ACHN (cell line): Measurements from ENCODE around the gene NAALAD2.
"Not testable (repeated sequence)": the region's sequence is repeated elsewhere in the genome, so short reads cannot be mapped to it uniquely, and the experiment has no call there.

Experiments
- DNase-seq: peaks from one replicate; pipeline ENCODE4 v3.0.0-alpha.2; 2015
- in situ Hi-C: cut with HindIII; loops from 2 replicates; pipeline ENCODE4 v1.10.0; 2017; ENCODE audit warnings: low sequenced_read_pairs, low pct_ligation_motif_present, low pct_unique_long_range_greater_than_20kb

The NAALAD2 gene

DNA sequence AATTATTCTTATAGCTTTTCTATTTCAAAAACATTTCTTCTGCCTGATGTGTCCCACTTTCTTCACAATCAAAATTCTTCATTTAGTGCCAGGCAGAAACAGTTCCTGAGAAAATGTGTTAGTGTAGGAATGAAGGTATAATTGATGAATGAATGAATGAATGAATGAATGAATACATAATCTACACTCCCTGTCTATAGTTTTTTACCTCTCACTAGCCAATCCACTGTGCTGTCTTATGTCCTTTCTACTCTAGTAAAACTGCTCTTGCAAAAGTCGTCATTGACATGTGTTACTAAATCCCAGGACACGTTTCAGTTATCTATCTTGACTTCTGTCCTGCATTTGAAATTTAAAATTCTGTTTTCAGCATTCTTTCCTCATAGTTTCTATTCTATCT lies 45.5 kb downstream of the NAALAD2 start:
- DNase-seq, result no peak
- in situ Hi-C loops, result no loop called here

DNA sequence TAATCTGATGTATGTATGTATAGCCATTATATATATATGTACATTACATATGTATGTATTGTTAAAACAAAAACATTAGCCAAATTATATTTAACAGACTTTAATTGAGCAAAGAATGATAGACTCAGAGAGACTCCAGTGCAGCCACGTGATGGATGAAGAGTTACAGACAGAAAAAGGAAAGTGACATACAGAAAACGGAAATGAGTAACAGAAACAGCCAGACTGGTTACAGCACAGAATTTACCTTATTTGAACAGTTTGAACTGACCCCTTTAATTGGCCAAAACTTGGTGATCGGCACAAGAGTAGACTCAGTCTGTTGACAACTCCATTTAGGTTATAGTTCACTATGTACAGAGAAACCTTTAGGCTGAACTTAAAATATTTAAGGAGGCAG lies 53.4 kb downstream of the NAALAD2 start:
- no peak for DNase-seq
- in situ Hi-C loops, result no loop called here

DNA sequence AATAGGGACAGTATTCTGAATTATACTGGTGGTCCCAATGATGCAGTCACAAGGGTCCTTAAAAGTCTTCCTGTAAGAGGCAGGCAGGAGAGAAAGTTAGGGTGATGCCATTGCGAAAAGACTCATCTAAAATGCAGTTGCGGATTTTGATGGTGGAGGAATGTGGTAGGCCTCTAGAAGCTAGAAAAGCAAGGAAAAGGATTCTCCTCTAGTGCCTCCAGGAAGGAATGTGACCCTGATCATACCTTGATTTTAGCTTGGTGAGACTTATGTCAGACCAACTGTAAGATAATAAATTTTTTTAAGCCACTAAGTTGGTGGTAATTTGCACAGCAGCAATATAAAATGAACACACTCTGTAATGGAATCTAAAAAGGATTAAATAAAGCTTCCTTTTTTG lies 54.5 kb downstream of the NAALAD2 start:
- in situ Hi-C loops, result no loop called here
- DNase-seq, result no peak

DNA sequence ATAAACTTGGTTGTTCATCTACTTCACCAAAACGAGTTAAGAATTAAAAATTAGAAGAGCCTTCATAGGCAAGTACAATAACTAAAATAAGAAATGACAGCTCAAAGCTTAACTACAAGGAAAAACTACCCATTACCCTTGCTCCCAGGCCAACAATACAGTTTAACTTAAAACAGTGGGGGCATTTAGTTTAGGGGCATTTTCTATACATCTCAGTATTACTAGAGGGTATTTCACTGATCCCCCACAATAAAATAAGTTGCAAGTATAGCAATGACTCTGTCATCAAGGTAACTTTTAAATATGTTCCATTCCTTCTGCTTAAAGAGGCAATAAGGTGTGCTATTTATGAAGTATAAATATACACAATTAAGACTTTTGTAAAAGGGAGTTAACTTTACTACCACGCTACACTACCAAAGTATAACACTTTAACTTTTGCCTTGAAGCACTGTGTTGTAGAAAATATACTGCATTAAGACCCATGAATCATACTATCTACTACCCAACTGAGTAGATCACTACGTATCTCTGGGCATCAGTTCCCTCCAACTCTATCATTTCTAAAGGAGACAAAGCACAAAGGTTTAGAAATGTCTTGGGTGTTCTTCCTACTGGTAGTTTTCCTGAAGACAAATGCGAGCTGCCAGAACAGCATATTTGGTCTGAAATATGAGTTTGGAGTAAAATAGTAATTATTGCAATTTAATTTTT lies 58.6 kb downstream of the NAALAD2 start:
- no peak for DNase-seq
- in situ Hi-C loops, result no loop called here

DNA sequence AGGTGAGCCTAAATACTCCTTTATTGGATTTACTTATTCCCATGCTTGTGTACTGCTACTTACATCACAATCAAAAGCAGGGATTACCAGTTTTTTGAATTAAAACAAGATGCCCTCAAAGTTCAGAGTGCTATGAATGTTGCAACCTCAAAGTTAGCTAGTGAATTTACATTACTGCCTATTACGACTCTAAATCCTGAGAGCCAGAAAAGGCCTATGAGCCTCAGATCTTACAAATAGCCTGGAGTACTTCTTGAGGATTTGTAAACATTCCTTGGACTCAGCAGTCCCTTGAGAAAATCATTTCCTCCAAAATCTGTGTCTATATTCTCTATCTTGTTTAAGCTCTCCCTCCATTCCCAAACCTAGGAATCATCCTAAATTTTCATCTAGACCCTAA lies 62.9 kb downstream of the NAALAD2 start:
- in situ Hi-C loops, result no loop called here
- no peak for DNase-seq

DNA sequence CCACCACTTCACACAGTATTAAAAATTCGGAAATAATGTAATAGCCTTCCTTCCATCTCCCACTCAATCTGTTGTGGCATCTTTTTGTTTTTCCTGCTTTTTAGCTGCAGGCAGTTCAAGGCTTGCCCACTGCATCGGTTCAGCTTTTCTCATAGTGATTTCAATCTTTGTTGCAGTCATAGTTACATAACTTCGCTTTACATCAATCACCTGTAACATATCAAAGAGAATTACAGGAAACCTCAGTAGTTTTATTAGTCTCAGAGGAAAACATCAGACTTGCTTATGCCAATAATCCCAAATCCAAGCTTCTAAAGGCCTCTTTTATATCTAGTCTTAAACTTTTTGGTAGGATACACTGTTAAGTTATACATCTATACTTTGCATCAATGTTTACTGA lies 67.9 kb downstream of the NAALAD2 start:
- in situ Hi-C loops, result no loop called here
- no peak for DNase-seq

DNA sequence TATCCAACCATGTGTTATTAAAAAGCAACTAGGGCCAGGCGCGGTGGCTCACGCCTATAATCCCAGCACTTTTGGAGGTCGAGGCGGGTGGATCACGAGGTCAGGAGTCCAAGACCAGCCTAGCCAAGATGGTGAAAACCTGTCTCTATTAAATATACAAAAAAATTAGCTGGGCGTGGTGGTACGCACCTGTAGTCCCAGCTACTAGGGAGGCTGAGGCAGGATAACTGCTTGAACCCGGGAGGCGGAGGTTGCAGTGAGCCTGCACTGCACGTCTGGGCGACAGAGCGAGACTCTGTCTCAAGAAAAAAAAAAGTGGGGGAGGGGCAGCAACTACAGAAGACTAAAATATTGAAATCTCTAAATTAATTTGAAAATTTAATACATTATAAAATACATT lies 69.9 kb downstream of the NAALAD2 start:
- no peak for DNase-seq
- in situ Hi-C loops, result no loop called here

DNA sequence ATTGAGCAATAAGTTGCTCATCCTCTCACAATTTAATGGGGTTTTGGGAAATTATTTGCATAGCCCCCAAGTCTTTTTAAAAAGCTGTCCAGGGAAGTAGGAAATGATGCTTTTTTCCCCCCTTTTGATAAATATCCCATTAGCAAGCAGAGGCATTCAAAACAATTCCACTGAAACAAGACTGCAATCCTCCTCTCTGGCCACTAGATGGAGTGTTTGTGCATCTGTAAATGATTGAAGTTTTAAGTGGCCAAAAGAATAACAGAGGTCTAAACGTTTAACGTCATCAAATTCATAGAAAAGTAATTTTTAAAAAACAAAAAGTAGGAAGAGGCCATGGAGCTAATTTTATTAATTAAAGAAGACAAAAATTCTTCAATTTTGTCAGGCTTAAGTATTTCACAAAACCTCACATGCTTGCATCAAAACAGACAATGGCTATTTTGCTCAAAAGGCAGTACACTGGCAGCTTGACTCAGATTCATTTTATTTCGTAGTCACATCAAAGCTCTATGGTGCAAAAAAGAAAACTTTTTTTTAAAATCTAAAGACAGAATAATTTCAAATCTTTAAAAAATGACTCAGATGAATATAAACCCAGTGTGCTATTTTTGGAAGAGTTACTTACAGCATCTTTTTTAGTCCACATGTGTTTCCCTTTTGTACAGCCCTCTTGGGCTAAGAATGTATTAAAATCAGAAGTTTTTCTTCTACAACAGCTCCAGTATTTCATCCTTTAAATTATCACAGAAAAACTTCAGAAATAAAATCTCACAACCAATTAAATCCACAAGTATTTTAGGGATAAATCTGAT lies 70.6 kb downstream of the NAALAD2 start:
- in situ Hi-C loops, result no loop called here
- DNase-seq, result peak; percentile 62

DNA sequence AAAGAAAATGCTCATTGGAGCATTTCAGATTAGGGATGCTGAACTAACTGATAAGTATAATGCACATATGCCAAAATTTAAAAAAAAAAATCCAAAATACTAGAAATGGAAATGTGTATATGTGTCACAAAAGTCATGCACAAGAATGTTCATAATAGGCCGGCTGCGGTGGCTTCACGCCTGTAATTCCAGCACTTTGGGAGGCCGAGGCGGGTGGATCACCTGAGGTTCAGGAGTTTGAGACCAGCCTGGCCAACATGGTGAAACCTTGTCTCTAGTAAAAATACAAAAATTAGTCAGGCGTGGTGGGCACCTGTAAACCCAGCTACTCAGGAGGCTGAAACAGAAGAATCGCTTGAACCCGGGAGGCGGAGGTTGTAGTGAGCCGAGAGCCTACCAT lies 73.5 kb downstream of the NAALAD2 start:
- in situ Hi-C loops, DNase-seq: not testable (repeated sequence)

DNA sequence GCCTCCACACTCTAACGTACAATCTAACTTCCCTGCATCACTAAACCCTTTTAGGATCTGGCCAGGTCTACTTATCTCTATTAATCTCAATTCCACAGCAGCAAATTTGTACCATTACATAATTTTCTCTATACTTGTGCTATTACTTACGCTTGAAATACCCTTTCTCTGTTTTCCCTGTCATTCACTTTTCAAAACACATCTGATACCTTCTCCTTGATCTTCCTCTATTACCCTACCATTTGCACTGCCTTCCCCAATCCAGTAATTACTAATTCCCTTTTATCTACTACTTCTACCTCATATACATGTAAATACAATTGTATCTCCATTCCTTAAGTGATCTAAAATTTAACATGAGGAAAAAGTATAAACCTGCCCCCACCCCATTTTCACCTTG lies 74.4 kb downstream of the NAALAD2 start:
- no peak for DNase-seq
- in situ Hi-C loops, result no loop called here

DNA sequence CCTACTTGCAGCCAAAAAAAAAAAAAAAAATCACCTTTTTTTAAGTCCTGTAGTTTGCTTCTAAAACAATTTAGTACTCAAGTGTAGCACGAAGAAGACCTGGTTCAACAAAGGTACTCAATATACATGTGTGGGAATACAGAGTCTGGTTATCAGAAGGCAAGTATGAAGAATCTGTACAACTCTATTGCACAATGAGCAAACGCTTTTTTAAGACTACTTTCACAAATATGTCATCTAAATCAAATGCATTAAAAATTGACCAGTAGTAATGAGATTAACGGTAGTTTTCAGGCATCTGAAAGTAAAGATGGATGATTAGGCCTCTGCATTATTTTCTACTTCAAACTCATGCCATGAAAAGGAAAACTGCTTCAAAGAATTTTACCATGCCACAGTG lies 78.9 kb downstream of the NAALAD2 start:
- DNase-seq, result no peak
- in situ Hi-C loops, result no loop called here

DNA sequence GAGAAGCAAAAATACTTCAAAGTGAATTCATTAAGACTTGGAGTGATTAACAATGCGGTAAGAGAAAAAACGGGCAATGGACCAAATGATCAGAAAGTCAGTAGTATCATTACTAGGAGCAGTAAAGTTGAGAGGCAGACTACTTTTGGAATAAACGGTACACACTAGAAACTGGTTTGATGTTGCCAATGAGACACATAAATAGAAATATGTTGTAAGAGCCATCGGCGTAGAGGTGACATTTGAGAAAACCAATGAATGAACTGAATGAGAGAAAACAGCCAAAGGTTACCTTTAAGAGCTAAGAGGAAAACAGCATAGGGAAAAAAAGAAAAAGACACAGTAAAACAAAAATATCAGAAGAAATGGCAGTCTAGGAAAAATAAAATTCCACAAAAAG lies 82.1 kb downstream of the NAALAD2 start:
- in situ Hi-C loops, result no loop called here
- no peak for DNase-seq

DNA sequence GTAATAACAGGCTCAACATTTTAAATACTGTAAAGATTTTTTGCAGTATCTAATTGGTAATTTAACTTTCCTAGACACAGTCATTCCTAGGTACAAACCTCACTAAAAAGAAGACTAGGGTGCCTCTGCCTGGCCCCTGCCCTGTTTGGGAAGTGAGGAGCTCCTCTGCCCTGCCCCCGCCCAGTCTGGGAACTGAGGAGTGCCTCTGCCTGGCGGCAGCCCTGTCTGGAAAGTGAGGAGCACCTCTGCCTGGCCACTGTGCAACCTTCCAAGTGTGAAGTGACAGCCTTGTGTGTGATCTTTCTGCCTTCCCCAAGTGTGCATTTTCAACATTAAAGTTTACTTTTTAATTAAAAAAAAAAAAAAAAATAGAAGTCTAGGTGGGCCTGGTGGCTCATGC lies 84.1 kb downstream of the NAALAD2 start:
- in situ Hi-C loops, result no loop called here
- DNase-seq, result no peak

DNA sequence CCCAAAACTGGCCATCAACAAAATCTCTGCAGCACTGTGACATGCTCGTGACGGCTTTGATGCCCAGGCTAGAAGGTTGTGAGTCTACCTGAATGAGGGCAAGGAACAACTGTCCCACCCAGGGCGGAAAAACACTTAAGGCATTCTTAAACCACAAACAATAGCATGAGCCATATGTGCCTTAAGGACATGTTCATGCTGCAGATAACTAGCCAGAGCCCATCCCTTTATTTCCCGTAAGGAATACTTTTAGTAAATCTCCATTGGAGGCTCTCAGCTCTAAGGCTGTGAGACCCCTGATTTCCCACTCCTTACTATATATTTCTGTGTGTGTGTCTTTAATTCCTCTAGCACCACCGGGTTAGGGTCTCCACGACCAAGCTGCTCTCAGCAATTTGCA lies 85.0 kb downstream of the NAALAD2 start:
- no peak for DNase-seq
- in situ Hi-C loops, result no loop called here

DNA sequence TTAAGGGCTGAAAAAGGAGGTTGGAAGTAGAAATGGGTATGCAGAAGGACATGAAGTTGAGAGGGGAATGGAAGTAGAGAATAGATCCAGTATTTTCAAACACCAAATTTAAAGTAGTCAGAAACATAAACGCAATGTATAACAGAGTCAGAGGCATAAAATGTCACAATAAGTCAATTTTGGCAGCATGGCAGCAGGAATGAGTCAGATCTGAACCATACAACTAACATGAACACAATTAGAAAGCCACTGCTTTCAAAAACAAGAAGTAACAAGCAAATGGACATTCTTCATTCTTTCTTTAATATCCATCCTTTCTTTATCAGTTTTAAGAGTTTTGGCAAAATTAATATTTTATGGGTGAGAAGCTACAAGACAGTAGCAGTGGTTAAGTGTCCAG lies 85.9 kb downstream of the NAALAD2 start:
- no peak for DNase-seq
- in situ Hi-C loops, result no loop called here

DNA sequence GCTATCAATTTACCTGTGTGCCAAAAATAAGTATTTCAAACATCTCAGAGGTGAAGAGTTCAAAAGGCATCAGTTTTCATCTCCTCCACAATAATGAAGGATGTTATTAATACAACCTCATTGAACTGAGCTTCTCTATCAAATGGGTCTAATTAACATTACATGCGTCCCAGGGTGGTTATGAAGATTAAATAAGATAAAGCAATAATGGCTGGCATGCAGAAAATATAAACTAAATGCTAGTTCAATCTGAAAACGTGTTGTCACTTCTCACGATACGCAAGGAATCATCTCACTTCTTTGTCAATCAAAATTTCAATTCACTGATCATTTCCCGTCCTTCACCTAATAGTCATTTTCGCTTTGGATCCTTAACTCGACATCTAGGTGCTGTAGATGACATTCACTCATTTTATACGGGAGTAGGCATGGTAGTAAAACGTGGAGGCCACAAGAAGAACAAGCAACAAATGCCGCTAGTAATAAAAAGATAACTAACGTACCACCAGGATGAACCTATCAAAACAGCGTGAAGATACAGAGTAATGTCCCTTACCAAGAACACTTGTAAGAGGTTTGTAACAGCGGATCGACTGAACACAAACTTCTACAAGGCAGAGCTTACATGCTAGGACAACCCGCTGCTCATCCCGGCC lies 87.5 kb downstream of the NAALAD2 start:
- in situ Hi-C loops, result no loop called here
- DNase-seq, result peak; percentile 19

DNA sequence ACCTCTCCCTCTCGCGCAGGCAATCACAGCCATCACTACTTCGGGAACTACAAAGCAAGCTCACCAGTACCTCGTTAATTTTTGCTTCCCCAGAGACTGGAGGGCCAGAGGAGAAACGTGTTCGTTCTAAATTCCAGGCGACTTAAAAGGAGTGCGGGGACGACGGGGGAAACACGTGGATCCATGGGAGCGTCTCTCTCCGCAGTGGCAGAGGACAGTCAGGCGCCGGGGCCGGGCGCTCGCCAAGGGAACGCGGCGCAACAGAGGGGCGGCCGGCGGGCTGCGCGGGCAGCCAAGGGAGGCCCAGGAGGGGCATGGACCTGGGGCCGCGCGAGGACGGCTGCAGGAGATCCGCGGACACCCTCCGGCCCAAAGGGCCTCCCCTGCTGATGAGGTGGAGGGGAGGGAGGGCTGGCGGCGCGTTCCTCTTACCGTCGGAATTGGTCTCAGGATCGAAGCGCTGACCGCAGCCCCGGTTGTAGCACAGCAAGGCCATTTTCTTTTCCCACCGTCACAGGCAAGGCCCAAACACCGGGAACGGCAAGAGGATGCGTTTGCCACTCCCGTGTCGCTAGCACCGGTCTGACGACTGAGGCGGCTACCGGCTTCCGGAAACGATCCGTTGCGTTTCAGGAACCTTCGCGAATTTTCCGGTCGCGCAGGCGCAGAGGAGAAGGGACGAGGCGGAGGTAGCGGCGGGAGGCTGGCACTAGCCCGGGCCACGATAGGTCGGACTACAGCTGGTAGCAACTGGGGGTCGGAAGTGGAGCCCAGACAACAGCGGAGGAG lies 88.2 kb downstream of the NAALAD2 start, which contains the start of gene CHORDC1:
TSS of gene CHORDC1 (minus strand) at position 591 of the 789 bp plus-strand sequence. CDS start at position 496, 95 bp downstream.
- in situ Hi-C loops, result no loop called here

DNA sequence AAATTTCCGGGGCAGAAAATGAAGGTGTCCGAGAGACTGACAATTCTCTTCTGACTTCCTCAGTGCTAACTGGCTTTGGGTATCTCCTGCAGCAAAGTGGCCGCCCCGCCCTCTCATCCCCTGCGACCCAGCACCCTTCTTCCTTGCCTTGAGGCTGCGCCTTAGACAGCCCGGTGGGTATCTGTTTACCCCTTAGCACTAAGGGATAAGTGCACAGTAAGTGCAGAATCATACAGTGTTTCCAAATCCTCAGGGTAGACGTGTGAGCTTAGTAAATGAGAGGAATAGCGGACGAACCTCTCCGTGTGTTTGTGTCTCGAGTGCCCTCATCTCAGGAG lies 88.8 kb downstream of the NAALAD2 start:
- in situ Hi-C loops, result no loop called here
- DNase-seq, result no peak

More for the DNA sequence above, 88.2 kb downstream of the NAALAD2 start, which contains the start of gene CHORDC1:
- peak; percentile 88 for DNase-seq

DNA sequence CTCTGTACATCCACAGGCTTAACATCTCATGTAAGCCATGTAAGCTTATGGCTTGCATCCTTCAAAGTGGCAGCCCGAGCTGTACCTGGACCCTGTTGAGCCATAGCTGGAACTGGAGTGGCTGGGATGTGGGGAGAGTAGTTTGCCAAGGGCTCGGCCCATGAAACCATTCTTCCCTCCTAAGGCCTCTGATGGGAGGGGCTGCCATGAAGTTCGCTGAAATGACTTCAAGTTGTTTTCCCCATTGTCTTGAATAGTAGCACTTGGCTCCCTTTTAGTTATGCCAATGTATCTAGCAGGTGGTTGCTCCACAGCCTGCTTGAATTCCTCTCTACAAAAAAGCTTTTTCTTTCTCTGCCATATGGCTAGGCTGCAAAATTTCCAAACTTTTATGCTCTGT lies 93.6 kb downstream of the NAALAD2 start:
- in situ Hi-C loops, result no loop called here
- DNase-seq, result no peak
